Suprapubic skin (tissue), 4 donors: ENCODE data around the gene TTBK2. TPM values are rescaled to one million over a fixed set of nuclear protein-coding genes. Genes with fewer than 3 reads are reported as not detected.

ENCODE experiments used
- DNase-seq, 2 donors: peaks; one replicate each; pipeline ENCODE4 v3.0.0-alpha.2; 2019; ENCODE audit warnings: low spot score in 2 of 2
- H3K27ac ChIP-seq: fragments of 200-600 bp; sonication (generic); one replicate; pipeline ENCODE4 v1.5.1; 2019
- H3K27me3 ChIP-seq: fragments of 200-600 bp; sonication (generic); one replicate; pipeline ENCODE4 v1.5.1; 2019
- H3K36me3 ChIP-seq: fragments of 200-600 bp; sonication (generic); one replicate; pipeline ENCODE4 v1.5.1; 2019
- H3K4me1 ChIP-seq: fragments of 200-600 bp; sonication (generic); one replicate; pipeline ENCODE4 v1.5.1; 2019
- H3K4me3 ChIP-seq: fragments of 200-600 bp; sonication (generic); one replicate; pipeline ENCODE4 v1.5.1; 2019; ENCODE audit warnings: mild to moderate bottlenecking
- H3K9me3 ChIP-seq: fragments of 200-600 bp; sonication (generic); one replicate; pipeline ENCODE4 v1.5.1; 2019
- EP300 ChIP-seq: sonication (generic); formaldehyde crosslinking; IDR thresholded peaks from one replicate; pipeline ENCODE4 v1.6.1; 2017; ENCODE audit warnings: antibody characterized with exemption
- POLR2A ChIP-seq, 2 donors: fragments of 450-650 bp; IDR thresholded peaks; one replicate each; pipeline ENCODE4 v1.6.1; 2017; ENCODE audit warnings: antibody characterized with exemption in 2 of 2, mild to moderate bottlenecking in 2 of 2, moderate library complexity in 2 of 2
- POLR2AphosphoS5 ChIP-seq, 3 donors: sonication (generic); formaldehyde crosslinking; IDR thresholded peaks; one replicate each; pipeline ENCODE4 v1.6.1; 2017; ENCODE audit warnings: antibody characterized with exemption in 3 of 3
- WGBS: methylation state at CpG from one replicate; pipeline ENCODE4 v1.1.5; 2018; 5-methylcytosine and 5-hydroxymethylcytosine counted together
- total RNA-seq, 4 donors: library from RNA; depleted of rRNA; stranded (reverse); fragments of >200 nt; gene quantifications; one replicate each; pipeline ENCODE4 v1.1.0, GENCODE V29; 2016
- TF ChIP-seq, protein P1 (sequence below), 2 donors: fragments of 200-600 bp in 1 of 2; fragments of 450-650 bp in 1 of 2; sonication (generic) in 1 of 2; IDR thresholded peaks; one replicate each; pipeline ENCODE4 v1.5.1; 2016 to 2019; ENCODE audit warnings: antibody characterized with exemption in 2 of 2, mild to moderate bottlenecking in 1 of 2, moderate library complexity in 1 of 2

Gene TTBK2
- total RNA-seq, 4 donors from 2014 or later, result 10.5 to 20.6 (median 14.8) TPM

DNA sequence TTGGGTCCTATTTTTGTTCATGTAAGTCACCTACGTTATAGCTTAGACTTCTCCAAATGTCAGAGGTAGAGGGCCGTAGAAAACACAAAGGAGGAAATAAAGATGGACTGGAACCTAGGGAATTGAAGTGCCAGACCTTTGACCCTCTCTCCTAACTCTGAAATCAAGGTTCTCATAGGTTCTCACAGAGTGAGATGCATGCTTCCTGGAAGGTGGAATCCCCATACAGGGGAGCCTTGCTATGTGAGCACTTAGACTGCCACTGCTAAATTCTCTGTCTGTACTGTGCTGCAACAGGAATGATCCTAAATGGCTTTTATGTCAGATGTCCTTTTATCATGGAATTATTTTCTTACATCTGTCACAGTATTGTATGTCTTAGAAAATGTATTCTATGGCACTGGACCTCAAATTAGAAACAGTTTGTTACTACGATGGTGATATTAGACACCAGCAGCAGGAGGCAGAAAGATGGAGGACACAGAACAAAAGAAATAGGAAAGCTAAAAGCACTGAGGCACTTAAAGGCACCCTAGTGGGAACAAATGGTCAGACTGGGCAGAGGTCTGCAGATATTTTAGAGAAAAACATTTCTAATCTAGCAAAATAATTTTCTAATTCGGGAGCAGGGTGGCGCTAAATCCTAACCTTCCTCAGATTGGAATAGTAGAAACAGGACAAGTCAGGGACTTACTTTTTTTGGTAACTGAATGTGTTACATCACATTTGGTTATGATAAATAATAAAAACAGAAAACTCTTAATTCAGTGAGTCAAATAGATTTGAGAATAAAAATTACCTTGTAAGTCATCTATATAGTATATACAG is 123.4 kb downstream of the TTBK2 start:
- H3K27me3 ChIP-seq, result no peaks in the 10 kb centered on the region
- TF ChIP-seq EP300 (no peak), POLR2A (IDR thresholded peaks at IDR 0.05) (no peak), POLR2AphosphoS5 (IDR thresholded peaks at IDR 0.05) (no peak)
- TF ChIP-seq, protein P1, sequence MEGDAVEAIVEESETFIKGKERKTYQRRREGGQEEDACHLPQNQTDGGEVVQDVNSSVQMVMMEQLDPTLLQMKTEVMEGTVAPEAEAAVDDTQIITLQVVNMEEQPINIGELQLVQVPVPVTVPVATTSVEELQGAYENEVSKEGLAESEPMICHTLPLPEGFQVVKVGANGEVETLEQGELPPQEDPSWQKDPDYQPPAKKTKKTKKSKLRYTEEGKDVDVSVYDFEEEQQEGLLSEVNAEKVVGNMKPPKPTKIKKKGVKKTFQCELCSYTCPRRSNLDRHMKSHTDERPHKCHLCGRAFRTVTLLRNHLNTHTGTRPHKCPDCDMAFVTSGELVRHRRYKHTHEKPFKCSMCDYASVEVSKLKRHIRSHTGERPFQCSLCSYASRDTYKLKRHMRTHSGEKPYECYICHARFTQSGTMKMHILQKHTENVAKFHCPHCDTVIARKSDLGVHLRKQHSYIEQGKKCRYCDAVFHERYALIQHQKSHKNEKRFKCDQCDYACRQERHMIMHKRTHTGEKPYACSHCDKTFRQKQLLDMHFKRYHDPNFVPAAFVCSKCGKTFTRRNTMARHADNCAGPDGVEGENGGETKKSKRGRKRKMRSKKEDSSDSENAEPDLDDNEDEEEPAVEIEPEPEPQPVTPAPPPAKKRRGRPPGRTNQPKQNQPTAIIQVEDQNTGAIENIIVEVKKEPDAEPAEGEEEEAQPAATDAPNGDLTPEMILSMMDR (IDR thresholded peaks at IDR 0.05), result no peak
- WGBS, result 89% methylated on average over 5 of the region's 5 CpGs

DNA sequence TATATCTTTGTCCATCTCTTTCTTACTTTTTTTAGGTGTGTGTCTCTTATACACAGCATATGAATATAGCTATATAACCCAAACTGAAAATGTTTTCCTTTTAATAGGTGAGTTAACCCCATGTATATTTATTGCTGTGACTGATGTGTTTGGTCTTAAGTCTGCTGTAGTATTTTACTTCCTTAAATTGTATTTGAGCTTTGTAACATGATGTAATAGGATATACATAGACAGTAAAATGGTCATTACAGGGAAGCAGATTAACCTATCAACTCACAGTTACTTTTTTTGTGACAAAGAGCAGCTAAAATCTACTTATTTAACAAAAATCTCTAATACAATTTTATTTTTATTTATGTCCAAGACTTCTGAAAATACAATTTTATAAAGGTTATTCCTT is 131.9 kb downstream of the TTBK2 start:
- no peaks in the 10 kb centered on the region for H3K27me3 ChIP-seq
- no peaks in the 10 kb centered on the region for H3K4me1 ChIP-seq
- TF ChIP-seq EP300, result no peak
- TF ChIP-seq, protein P1 (IDR thresholded peaks at IDR 0.05), result no peak
- no peak for TF ChIP-seq POLR2AphosphoS5 (IDR thresholded peaks at IDR 0.05)
- TF ChIP-seq POLR2A (IDR thresholded peaks at IDR 0.05), result no peak
- H3K9me3 ChIP-seq, result no peaks in the 10 kb centered on the region
- H3K27ac ChIP-seq, result no peak overlapping the region
- DNase-seq, result no peak
- peaks cover 7% of the 10 kb centered on the region for H3K36me3 ChIP-seq
- H3K4me3 ChIP-seq, result no peak overlapping the region

More for the DNA sequence above, 123.4 kb downstream of the TTBK2 start:
- H3K36me3 ChIP-seq, result peaks cover 23% of the 10 kb centered on the region
- no peaks in the 10 kb centered on the region for H3K9me3 ChIP-seq
- DNase-seq, result no peak
- H3K4me3 ChIP-seq, result no peak overlapping the region
- H3K4me1 ChIP-seq, result no peaks in the 10 kb centered on the region
- H3K27ac ChIP-seq, result no peak overlapping the region

DNA sequence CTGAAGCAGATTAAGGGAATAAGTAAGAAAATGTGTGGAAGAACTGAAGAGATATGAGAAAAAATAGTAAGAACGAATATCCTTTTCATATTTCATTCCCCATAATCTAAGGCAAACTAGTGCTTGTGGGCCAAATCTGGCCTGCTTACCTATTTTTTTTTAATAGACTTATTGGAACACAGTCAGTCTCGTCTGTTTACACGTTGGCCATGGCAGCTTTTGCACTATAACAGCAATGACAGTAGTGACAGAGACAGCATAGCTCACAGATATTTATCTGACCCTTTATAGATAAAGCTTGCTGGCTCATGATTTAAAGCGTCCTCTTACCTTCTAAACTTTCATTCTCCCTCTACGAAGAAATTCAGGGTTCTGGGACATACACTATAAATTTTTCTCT is 133.6 kb downstream of the TTBK2 start:
- TF ChIP-seq POLR2A (IDR thresholded peaks at IDR 0.05), result no peak
- TF ChIP-seq, protein P1 (IDR thresholded peaks at IDR 0.05), result no peak
- TF ChIP-seq POLR2AphosphoS5 (IDR thresholded peaks at IDR 0.05), result no peak
- no peak for TF ChIP-seq EP300
- Histone ChIP-seq H3K27me3 (no peaks in the 10 kb centered on the region), H3K4me1 (no peaks in the 10 kb centered on the region), H3K4me3 (no peak overlapping the region), H3K36me3 (peaks cover 12% of the 10 kb centered on the region), H3K27ac (no peak overlapping the region), H3K9me3 (no peaks in the 10 kb centered on the region)
- DNase-seq, result no peak
- WGBS, result 88% methylated on average over 5 of the region's 5 CpGs

DNA sequence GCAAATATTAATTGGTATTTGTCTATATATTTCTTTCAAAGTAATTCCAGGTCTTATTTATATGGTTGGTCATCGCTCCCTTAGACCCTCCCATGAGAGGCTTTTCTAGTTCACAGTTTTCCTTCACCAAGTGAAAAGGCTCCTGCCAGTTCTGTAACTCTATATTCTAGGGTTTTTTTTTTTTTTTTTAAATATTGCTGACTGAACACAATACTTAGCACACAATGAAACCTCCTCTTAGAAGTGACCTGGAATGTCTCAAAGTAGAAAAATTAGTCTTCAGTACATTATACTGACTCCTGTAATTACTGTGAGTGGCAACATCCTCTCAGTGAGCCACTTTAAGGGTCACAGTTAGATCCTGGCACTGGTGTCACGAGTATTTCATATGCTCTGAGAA is 135.0 kb downstream of the TTBK2 start:
- WGBS, result 92% methylated on average over 2 of the region's 2 CpGs
- Histone ChIP-seq H3K9me3 (no peaks in the 10 kb centered on the region), H3K4me3 (no peak overlapping the region), H3K36me3 (peaks cover 13% of the 10 kb centered on the region), H3K27ac (no peak overlapping the region), H3K27me3 (no peaks in the 10 kb centered on the region), H3K4me1 (no peaks in the 10 kb centered on the region)
- no peak for DNase-seq
- no peak for TF ChIP-seq POLR2A (IDR thresholded peaks at IDR 0.05)
- TF ChIP-seq, protein P1 (IDR thresholded peaks at IDR 0.05), result no peak
- TF ChIP-seq POLR2AphosphoS5 (IDR thresholded peaks at IDR 0.05), result no peak
- TF ChIP-seq EP300, result no peak

DNA sequence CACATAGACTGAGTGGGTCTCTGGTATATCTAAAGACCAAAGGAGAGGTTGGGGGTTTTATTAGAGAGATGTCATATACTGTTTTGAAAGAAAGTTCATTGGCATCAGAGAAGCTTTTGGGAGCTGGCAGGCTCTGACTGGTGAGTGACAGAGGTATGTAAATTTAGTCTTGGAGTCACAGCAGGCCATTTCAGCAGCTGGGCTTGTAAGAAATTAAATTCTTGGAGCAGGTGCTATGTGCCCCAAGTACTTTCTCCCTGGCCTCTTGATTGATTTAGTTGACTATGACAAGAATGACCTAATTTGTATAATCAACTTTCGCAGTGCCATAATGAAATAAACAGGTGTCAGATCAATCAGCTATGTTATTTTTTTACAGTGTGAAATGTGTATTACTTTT is 135.9 kb downstream of the TTBK2 start:
- Histone ChIP-seq H3K27ac (no peak overlapping the region), H3K27me3 (no peaks in the 10 kb centered on the region), H3K36me3 (peaks cover 13% of the 10 kb centered on the region), H3K4me3 (no peak overlapping the region), H3K9me3 (no peaks in the 10 kb centered on the region), H3K4me1 (no peaks in the 10 kb centered on the region)
- no peak for TF ChIP-seq EP300
- no peak for DNase-seq
- WGBS, result 97% methylated on average over 1 of the region's 1 CpG
